Tibial nerve (tissue), 4 donors: Measurements from ENCODE around the gene PAN3. TPM values are rescaled to one million over a fixed set of nuclear protein-coding genes. Genes with fewer than 3 reads are reported as not detected.

ENCODE experiments used
- DNase-seq, 2 donors: peaks; one replicate each; pipeline ENCODE4 v3.0.0-alpha.2; 2019; ENCODE audit warnings: low spot score in 2 of 2
- H3K27ac ChIP-seq, 4 donors: fragments of 200-600 bp; sonication (generic) in 3 of 4; one replicate each; pipeline ENCODE4 v1.5.1; 2017 to 2019; ENCODE audit warnings: mild to moderate bottlenecking in 1 of 4
- H3K27me3 ChIP-seq, 2 donors: fragments of 200-600 bp; sonication (generic) in 1 of 2; one replicate each; pipeline versions ENCODE4 v1.5.1 to v1.6.0; 2017 to 2019
- H3K36me3 ChIP-seq, 3 donors: fragments of 200-600 bp; sonication (generic); one replicate each; pipeline ENCODE4 v1.5.1; 2018 to 2019
- H3K4me1 ChIP-seq, 4 donors: fragments of 200-600 bp; sonication (generic) in 3 of 4; one replicate each; pipeline ENCODE4 v1.5.1; 2017 to 2019
- H3K4me3 ChIP-seq, 4 donors: fragments of 200-600 bp; sonication (generic) in 3 of 4; one replicate each; pipeline ENCODE4 v1.5.1; 2017 to 2019; ENCODE audit warnings: mild to moderate bottlenecking in 1 of 4, moderate library complexity in 1 of 4
- H3K9me3 ChIP-seq, 4 donors: fragments of 200-600 bp; sonication (generic) in 3 of 4; one replicate each; pipeline ENCODE4 v1.5.1; 2017 to 2019
- EP300 ChIP-seq, 2 donors: sonication (generic); formaldehyde crosslinking; IDR thresholded peaks; one replicate each; pipeline ENCODE4 v1.6.1; 2017; ENCODE audit warnings: antibody characterized with exemption in 2 of 2, mild to moderate bottlenecking in 1 of 2
- POLR2A ChIP-seq, 2 donors: fragments of 450-650 bp; IDR thresholded peaks; one replicate each; pipeline ENCODE4 v1.6.1; 2017; ENCODE audit warnings: antibody characterized with exemption in 2 of 2, mild to moderate bottlenecking in 2 of 2, moderate library complexity in 2 of 2
- WGBS, 2 donors: methylation state at CpG; one replicate each; pipeline ENCODE4 v1.1.5; 2018; 5-methylcytosine and 5-hydroxymethylcytosine counted together
- total RNA-seq, 4 donors: library from RNA; depleted of rRNA; stranded (reverse); fragments of >200 nt; gene quantifications; one replicate each; pipeline ENCODE4 v1.1.0, GENCODE V29; 2016
- TF ChIP-seq, protein P1 (sequence below), 5 experiments: fragments of 200-600 bp in 3 of 5; fragments of 450-650 bp in 2 of 5; sonication (generic) in 3 of 5; IDR thresholded peaks; one replicate each; pipeline ENCODE4 v1.5.1; 2016 to 2019; ENCODE audit warnings: antibody characterized with exemption in 5 of 5, mild to moderate bottlenecking in 3 of 5, moderate library complexity in 2 of 5

PAN3 gene
- total RNA-seq, 4 donors from 2014 or later: 40.5 to 54.4 (median 49.0) TPM

DNA sequence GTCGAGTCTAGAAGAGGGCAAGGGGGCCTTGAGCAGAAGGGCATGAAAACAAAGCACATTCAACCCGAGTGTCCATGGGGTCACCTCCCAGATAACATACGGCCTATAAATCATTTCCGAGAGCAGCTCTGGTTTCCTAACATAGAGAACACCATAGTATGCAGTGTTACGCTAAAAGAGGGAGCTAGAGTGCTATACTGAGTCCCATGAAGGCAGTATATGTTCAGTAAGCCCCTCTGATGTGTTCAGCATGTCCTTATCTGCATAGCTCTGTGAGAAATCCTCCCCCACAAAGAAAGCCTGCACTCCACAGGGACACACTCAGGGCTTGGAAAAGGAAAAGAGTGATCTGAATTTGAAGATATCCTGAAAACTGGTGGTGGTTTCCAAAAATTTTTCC lies 181.2 kb downstream of the PAN3 start:
- no peak for TF ChIP-seq EP300 (IDR thresholded peaks at IDR 0.05)
- TF ChIP-seq POLR2A (IDR thresholded peaks at IDR 0.05): no peak
- TF ChIP-seq, protein P1, sequence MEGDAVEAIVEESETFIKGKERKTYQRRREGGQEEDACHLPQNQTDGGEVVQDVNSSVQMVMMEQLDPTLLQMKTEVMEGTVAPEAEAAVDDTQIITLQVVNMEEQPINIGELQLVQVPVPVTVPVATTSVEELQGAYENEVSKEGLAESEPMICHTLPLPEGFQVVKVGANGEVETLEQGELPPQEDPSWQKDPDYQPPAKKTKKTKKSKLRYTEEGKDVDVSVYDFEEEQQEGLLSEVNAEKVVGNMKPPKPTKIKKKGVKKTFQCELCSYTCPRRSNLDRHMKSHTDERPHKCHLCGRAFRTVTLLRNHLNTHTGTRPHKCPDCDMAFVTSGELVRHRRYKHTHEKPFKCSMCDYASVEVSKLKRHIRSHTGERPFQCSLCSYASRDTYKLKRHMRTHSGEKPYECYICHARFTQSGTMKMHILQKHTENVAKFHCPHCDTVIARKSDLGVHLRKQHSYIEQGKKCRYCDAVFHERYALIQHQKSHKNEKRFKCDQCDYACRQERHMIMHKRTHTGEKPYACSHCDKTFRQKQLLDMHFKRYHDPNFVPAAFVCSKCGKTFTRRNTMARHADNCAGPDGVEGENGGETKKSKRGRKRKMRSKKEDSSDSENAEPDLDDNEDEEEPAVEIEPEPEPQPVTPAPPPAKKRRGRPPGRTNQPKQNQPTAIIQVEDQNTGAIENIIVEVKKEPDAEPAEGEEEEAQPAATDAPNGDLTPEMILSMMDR (IDR thresholded peaks at IDR 0.05): no peak
- Histone ChIP-seq H3K9me3 (no peaks in the 10 kb centered on the region), H3K27ac (no peak overlapping the region), H3K4me1 (peaks cover 0 to 25% (median 0%) of the 10 kb centered on the region in 4 donors), H3K4me3 (no peak overlapping the region), H3K36me3 (no peaks in the 10 kb centered on the region), H3K27me3 (no peaks in the 10 kb centered on the region)
- no peak for DNase-seq
- 62 to 68% methylated on average over 5 of the region's 5 CpGs for WGBS, 2 donors

DNA sequence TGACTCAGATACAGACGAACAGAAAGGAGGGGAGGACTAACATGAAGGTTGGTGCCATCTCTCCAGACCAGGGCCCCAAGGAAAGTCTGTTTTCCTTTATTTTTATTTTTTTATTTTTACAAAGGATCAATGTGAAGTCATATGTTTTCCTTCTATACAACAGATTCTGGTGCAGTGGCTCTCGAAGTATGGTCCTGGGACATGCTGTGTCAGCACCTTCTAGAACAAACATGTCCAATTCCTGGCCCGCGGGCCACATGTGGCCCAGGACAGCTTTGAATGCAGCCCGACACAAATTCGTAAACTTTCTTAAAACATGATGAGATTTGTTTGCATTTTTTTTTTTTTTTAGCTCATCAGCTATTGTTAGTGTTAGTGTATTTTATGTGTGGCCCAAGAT lies 181.9 kb downstream of the PAN3 start:
- Histone ChIP-seq H3K4me1 (peaks cover 0 to 31% (median 0%) of the 10 kb centered on the region in 4 donors), H3K27me3 (no peaks in the 10 kb centered on the region), H3K27ac (no peak overlapping the region), H3K36me3 (no peaks in the 10 kb centered on the region), H3K4me3 (no peak overlapping the region), H3K9me3 (no peaks in the 10 kb centered on the region)
- no peak for DNase-seq
- no peak for TF ChIP-seq POLR2A (IDR thresholded peaks at IDR 0.05)
- no peak for TF ChIP-seq EP300 (IDR thresholded peaks at IDR 0.05)
- TF ChIP-seq, protein P1 (IDR thresholded peaks at IDR 0.05): no peak
- 89 to 92% methylated on average over 6 of the region's 6 CpGs for WGBS, 2 donors

DNA sequence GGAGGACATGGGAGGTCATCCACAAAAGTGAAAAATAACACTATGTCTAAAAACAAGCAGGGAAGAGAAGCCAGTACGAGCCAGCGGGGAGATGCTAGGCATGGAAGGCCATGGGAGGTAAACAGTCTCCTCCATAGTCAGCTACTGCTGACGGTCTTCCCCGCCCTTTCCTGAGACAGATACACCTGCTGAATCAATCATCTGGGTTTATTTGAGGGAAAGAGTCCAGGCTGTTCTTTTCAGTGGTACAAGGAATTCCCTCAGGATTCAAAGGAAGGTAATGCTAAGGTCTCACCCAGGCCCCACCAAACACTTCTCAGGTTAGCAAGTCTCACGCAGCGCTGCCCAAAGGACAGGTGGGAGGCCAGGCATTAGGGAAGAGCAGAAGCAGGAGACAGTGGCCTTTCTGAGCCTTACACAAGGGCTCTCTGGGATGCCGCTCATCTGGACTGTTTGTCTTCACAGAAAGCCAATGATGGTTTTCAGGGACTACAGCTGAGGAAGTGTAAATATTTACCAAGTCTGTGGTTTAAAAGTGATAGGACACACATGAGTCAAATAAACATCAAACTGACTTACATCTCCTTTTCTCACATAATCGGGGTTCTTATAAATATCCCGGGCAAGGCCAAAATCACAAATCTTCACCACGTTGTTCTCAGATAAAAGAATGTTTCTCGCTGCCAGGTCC lies 182.7 kb downstream of the PAN3 start:
- no peak for TF ChIP-seq EP300 (IDR thresholded peaks at IDR 0.05)
- no peak for TF ChIP-seq POLR2A (IDR thresholded peaks at IDR 0.05)
- TF ChIP-seq, protein P1 (IDR thresholded peaks at IDR 0.05): no peak

DNA sequence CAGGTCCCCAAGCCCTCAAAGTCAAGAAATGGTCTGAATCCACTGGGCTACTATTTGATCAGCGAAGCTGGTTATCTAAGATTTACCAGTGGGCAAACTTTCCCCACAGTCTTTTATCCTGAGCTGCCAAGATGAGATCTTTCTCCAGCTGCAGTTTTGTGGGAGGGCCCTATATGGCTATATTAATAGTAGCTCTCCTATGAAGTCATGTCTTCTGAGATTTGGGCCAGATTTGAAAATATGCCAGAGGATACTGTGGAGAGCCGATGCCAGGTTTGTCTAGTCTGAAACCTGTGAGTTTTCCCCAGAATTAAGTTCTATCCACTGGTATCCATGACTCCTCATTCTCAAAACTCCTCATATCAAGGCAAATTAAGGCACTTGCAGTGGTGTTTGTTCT lies 183.4 kb downstream of the PAN3 start:
- WGBS, 2 donors: 58 to 67% methylated on average over 2 of the region's 2 CpGs
- DNase-seq: no peak
- Histone ChIP-seq H3K27ac (no peak overlapping the region), H3K4me1 (peaks cover 0 to 26% (median 0%) of the 10 kb centered on the region in 4 donors), H3K4me3 (no peak overlapping the region), H3K27me3 (no peaks in the 10 kb centered on the region), H3K9me3 (no peaks in the 10 kb centered on the region), H3K36me3 (no peaks in the 10 kb centered on the region)
- TF ChIP-seq EP300 (IDR thresholded peaks at IDR 0.05): no peak
- TF ChIP-seq, protein P1 (IDR thresholded peaks at IDR 0.05): no peak
- TF ChIP-seq POLR2A (IDR thresholded peaks at IDR 0.05): no peak

More for the DNA sequence above, 182.7 kb downstream of the PAN3 start:
- WGBS, 2 donors: 65 to 70% methylated on average over 11 of the region's 11 CpGs
- H3K4me1 ChIP-seq: peaks cover 0 to 31% (median 0%) of the 10 kb centered on the region in 4 donors
- H3K27ac ChIP-seq: no peak overlapping the region
- no peaks in the 10 kb centered on the region for H3K9me3 ChIP-seq
- no peaks in the 10 kb centered on the region for H3K36me3 ChIP-seq
- no peaks in the 10 kb centered on the region for H3K27me3 ChIP-seq
- no peak for DNase-seq
- H3K4me3 ChIP-seq: no peak overlapping the region

- WGBS, 2 donors: 59 to 67% methylated on average over 11 of the region's 11 CpGs
- no peak for DNase-seq
- no peak overlapping the region for H3K27ac ChIP-seq
- TF ChIP-seq POLR2A (IDR thresholded peaks at IDR 0.05): no peak
- H3K36me3 ChIP-seq: no peaks in the 10 kb centered on the region
- H3K27me3 ChIP-seq: no peaks in the 10 kb centered on the region
- H3K4me1 ChIP-seq: peaks cover 0 to 22% (median 0%) of the 10 kb centered on the region in 4 donors
- no peaks in the 10 kb centered on the region for H3K9me3 ChIP-seq
- H3K4me3 ChIP-seq: no peak overlapping the region
These were observed 184.0 kb downstream of the PAN3 start for GRCh38 chr13:28322256-28322905.
